Prostate gland (tissue), 2 donors: ENCODE results near the gene PCDHA10. TPM values are rescaled to one million over a fixed set of nuclear protein-coding genes. Genes with fewer than 3 reads are reported as not detected.
"Not testable (repeated sequence)": the region's sequence is repeated elsewhere in the genome, so short reads cannot be mapped to it uniquely, and the experiment has no call there.

Source experiments
- DNase-seq: peaks from one replicate; pipeline ENCODE4 v3.0.0-alpha.2; 2019; ENCODE audit warnings: low spot score
- H3K27ac ChIP-seq, 2 donors: fragments of 200-600 bp; sonication (generic); 2 replicates each; pipeline ENCODE4 v1.5.1; 2017 to 2019
- H3K27me3 ChIP-seq: fragments of 200-600 bp; sonication (generic); replicated peaks from 2 replicates; pipeline ENCODE4 v1.5.1; 2019; ENCODE audit not compliant: insufficient read depth
- H3K36me3 ChIP-seq, 2 donors: fragments of 200-600 bp; sonication (generic); 1 replicate in 1 of 2; 2 replicates in 1 of 2; pipeline versions ENCODE4 v1.5.1 to v1.8.1; 2017 to 2019
- H3K4me1 ChIP-seq: fragments of 200-600 bp; sonication (generic); replicated peaks from 2 replicates; pipeline ENCODE4 v1.5.1; 2019
- H3K4me3 ChIP-seq, 2 donors: fragments of 200-600 bp; sonication (generic); 2 replicates each; pipeline ENCODE4 v1.5.1; 2017 to 2019
- H3K9me3 ChIP-seq: fragments of 200-600 bp; sonication (generic); 2 replicates; pipeline ENCODE4 v1.5.1; 2017
- CTCF ChIP-seq, 4 experiments: fragments of 200-600 bp in 2 of 4; fragments of 450-650 bp in 2 of 4; sonication (generic) in 2 of 4; IDR thresholded peaks; 1 replicate in 3 of 4; 2 replicates in 1 of 4; pipeline ENCODE4 v1.5.1; 2016 to 2019; ENCODE audit warnings: antibody characterized with exemption in 4 of 4, mild to moderate bottlenecking in 2 of 4, moderate library complexity in 2 of 4
- POLR2A ChIP-seq: fragments of 450-650 bp; IDR thresholded peaks from one replicate; pipeline ENCODE4 v1.6.1; 2016; ENCODE audit warnings: antibody characterized with exemption, mild to moderate bottlenecking
- POLR2AphosphoS5 ChIP-seq: sonication (generic); formaldehyde crosslinking; IDR thresholded peaks from one replicate; pipeline ENCODE4 v1.6.1; 2017; ENCODE audit warnings: antibody characterized with exemption
- WGBS: methylation state at CpG from one replicate; pipeline ENCODE4 v1.1.5; 2018; 5-methylcytosine and 5-hydroxymethylcytosine counted together
- intact Hi-C: fragments of 100-400 bp; cut with DNase I; formaldehyde crosslinking; loops from one replicate; pipeline ENCODE4 v1.14.2; 2022
- total RNA-seq, 2 donors: library from RNA; depleted of rRNA; stranded (reverse); fragments of >200 nt; gene quantifications; one replicate each; pipeline ENCODE4 v1.1.0, GENCODE V29; 2016

The PCDHA10 gene
- total RNA-seq, 2 donors from 2014 or later = 1.0 to 2.2 TPM

- 47% methylated on average over 5 of the region's 5 CpGs for WGBS
- no peaks in the 10 kb centered on the region for H3K36me3 ChIP-seq
- no peak overlapping the region for H3K27ac ChIP-seq
- no peak for TF ChIP-seq POLR2A
- no peak for TF ChIP-seq POLR2AphosphoS5
- TF ChIP-seq CTCF (IDR thresholded peaks at IDR 0.05) = no peak
- H3K27me3 ChIP-seq = no peaks in the 10 kb centered on the region
- H3K4me1 ChIP-seq = no peaks in the 10 kb centered on the region
- intact Hi-C loops = no loop called here
- H3K9me3 ChIP-seq = no peaks in the 10 kb centered on the region
- H3K4me3 ChIP-seq = no peak overlapping the region
- no peak for DNase-seq
Measured at GRCh38 chr5:140869555-140869886, 13.8 kb downstream of the PCDHA10 start.

- H3K27ac ChIP-seq = no peak overlapping the region
- 44% methylated on average over 92 of the region's 114 CpGs for WGBS
- H3K9me3 ChIP-seq = no peaks in the 10 kb centered on the region
- H3K27me3 ChIP-seq = no peaks in the 10 kb centered on the region
- H3K36me3 ChIP-seq = no peaks in the 10 kb centered on the region
- DNase-seq = no peak
- no peaks in the 10 kb centered on the region for H3K4me1 ChIP-seq
- intact Hi-C loops = no loop called here
- TF ChIP-seq POLR2A (no peak), POLR2AphosphoS5 (no peak), CTCF (IDR thresholded peaks at IDR 0.05) (no peak)
- H3K4me3 ChIP-seq = no peak overlapping the region
Measured at GRCh38 chr5:140870221-140871201, 14.8 kb downstream of the PCDHA10 start.

GRCh38 chr5:140875085-140876065 lies 19.7 kb downstream of the PCDHA10 start, which contains the start of gene PCDHA12:
TSS of gene PCDHA12 (plus strand) at chr5:140875308. CDS start at chr5:140875473, 165 bp downstream.
- no peak for DNase-seq
- no peak within 1 kb of the TSS for H3K4me3 ChIP-seq
- no peaks in the 10 kb centered on the region for H3K27me3 ChIP-seq
- 15% methylated on average over 47 of the region's 47 CpGs for WGBS
- intact Hi-C loops = no loop called here
- H3K4me1 ChIP-seq = no peaks in the 10 kb centered on the region
- no peaks in the 10 kb centered on the region for H3K36me3 ChIP-seq
- no peak within 1 kb of the TSS for H3K27ac ChIP-seq
- no peaks in the 10 kb centered on the region for H3K9me3 ChIP-seq
- no peak for TF ChIP-seq POLR2A

- DNase-seq, H3K4me1 ChIP-seq, H3K36me3 ChIP-seq, H3K9me3 ChIP-seq, H3K4me3 ChIP-seq, intact Hi-C loops, H3K27ac ChIP-seq, H3K27me3 ChIP-seq: not testable (repeated sequence)
- WGBS = 46% methylated on average over 66 of the region's 80 CpGs
Measured at GRCh38 chr5:140876541-140877261, 21.0 kb downstream of the PCDHA10 start.

- WGBS = 35% methylated on average over 12 of the region's 37 CpGs
- H3K4me1 ChIP-seq = no peaks in the 10 kb centered on the region
- H3K4me3 ChIP-seq = no peak overlapping the region
- no peak for TF ChIP-seq POLR2A
- no peak for TF ChIP-seq CTCF (IDR thresholded peaks at IDR 0.05)
- no peak for TF ChIP-seq POLR2AphosphoS5
- intact Hi-C loops = no loop called here
- H3K36me3 ChIP-seq = no peaks in the 10 kb centered on the region
- DNase-seq = no peak
- no peaks in the 10 kb centered on the region for H3K27me3 ChIP-seq
- no peaks in the 10 kb centered on the region for H3K9me3 ChIP-seq
- H3K27ac ChIP-seq = no peak overlapping the region
Measured at GRCh38 chr5:140877262-140877581, 21.5 kb downstream of the PCDHA10 start.
